ENCODE measurements around the gene C1S.

DNA sequence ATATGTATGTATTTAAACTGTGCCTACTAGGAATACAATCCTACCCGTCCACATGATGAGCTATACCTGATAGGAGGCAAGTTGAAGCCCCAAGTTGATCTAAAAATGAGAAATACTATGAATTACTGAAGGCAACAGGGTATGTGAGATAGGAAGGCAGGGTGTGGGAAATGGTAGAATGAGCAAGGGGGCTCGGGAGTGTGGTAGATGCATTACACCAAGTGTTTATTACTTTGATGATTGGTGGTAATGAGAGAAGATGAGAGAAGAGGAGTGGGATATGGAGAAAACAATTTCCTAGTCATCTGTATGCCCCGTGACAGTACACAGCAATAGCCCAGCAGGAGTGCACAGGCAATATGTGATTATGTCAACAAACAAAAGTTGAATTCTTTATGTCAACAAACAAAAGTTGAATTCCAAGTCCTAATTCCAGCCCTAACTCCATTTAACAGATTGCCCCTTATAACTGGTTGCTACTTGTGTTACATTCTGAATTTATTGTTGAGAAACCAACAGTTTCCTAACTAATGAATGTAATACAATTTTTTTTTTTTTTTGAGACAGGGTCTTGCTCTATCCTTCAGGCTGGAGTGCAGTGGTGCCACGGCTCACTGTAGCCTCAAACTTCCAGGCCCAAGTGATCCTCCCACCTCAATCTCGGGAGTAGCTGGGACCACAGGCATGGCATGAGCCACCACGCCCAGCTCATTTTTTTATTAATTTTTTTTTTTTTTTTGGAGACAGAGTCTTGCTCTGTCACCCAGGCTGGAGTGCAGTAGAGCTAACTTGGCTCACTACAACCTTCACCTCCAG is 44.8 kb upstream of the C1S start:
- TF ChIP-seq CTCF (IDR thresholded peaks at IDR 0.05), result no peak
- no peak for TF ChIP-seq POLR2A (IDR thresholded peaks at IDR 0.05)

Measured in lower leg skin (tissue), 3 donors.